ENCODE results near the gene CACNG7.
"Not testable (repeated sequence)": the region's sequence is repeated elsewhere in the genome, so short reads cannot be mapped to it uniquely, and the experiment has no call there.

Gene CACNG7

GRCh38 chr19:53867225-53868090 is 41.6 kb upstream of the CACNG7 start, which contains the start of gene MYADM:
Gene MYADM (plus strand): TSS chr19:53867883. CDS start chr19:53873530, 5,647 bp downstream.
- DNase-seq = peak; percentile 100
- no peaks in the 10 kb centered on the region for H3K9me3 Mint-ChIP-seq
- peak within 1 kb of the TSS; percentile 100 for H3K27ac Mint-ChIP-seq
- H3K4me3 Mint-ChIP-seq = peak within 1 kb of the TSS; percentile 99
- H3K27me3 Mint-ChIP-seq (ENCODE audit: low read depth, poor library complexity) = peaks cover 2% of the 10 kb centered on the region
- TF ChIP-seq CTCF (IDR thresholded peaks at IDR 0.05) = no peak
- H3K4me1 Mint-ChIP-seq = peaks cover 38% of the 10 kb centered on the region
- H3K36me3 Mint-ChIP-seq (ENCODE audit: low read depth) = peaks cover 9% of the 10 kb centered on the region

- Mint-ChIP-seq H3K27me3 (ENCODE audit: low read depth, poor library complexity) (no peaks in the 10 kb centered on the region), H3K4me1 (peaks cover 43% of the 10 kb centered on the region), H3K9me3 (no peaks in the 10 kb centered on the region), H3K4me3 (peak overlapping the region; percentile 99), H3K36me3 (ENCODE audit: low read depth) (peaks cover 15% of the 10 kb centered on the region), H3K27ac (peak overlapping the region; percentile 99)
- DNase-seq = peak; percentile 55
- no peak for TF ChIP-seq CTCF (IDR thresholded peaks at IDR 0.05)
Measured at GRCh38 chr19:53868091-53868891, 40.8 kb upstream of the CACNG7 start.

DNA sequence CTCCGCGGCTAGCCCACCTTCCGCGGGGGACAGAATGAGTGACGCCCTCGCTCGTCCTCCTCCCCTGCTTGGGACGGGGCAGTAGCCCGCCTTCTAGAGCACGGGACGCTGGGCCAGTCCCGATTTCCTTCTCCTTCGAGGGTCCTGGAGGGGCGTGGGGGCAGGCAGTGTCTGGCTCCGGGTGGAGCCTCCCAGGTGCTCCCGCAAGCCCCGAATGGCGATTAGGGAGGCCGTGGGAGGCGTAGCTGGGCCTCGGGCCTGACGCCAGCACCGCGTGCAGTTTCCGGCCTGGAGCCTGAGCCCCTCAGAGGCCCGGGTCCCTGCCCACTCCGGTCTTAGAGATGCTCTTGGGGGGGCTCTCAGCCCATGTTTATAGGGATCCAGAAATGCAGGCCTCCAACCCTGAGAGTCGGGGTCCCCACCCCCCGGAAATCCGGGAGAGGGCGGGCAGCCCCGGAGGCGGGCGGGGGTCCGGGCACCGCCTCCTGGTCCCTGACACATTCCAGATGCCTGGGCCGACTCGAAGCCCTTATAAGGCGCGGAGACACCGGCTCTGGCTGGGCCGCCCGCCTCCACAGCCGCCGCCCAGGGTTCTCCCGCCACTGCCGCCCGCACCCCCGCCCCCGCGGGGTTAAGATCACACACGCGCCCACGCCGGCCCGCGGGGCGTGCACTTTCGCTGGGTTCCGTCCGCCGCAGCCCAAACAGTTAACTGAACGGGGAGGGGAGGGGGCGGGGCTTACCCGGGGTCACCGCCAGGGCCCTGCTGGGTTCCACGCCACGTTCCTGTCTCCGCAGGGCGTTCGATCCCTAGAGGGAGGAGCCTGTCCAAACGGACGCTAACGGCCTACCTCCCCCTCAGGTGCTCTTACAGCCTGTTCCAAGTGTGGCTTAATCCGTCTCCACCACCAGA is 39.9 kb upstream of the CACNG7 start:
- Mint-ChIP-seq H3K36me3 (ENCODE audit: low read depth) (peaks cover 23% of the 10 kb centered on the region), H3K27ac (peak overlapping the region; percentile 97), H3K27me3 (ENCODE audit: low read depth, poor library complexity) (no peaks in the 10 kb centered on the region), H3K9me3 (no peaks in the 10 kb centered on the region), H3K4me1 (peaks cover 48% of the 10 kb centered on the region), H3K4me3 (peak overlapping the region; percentile 99)
- DNase-seq = peak; percentile 89
- no peak for TF ChIP-seq CTCF (IDR thresholded peaks at IDR 0.05)

- H3K4me1 Mint-ChIP-seq = peaks cover 48% of the 10 kb centered on the region
- H3K27me3 Mint-ChIP-seq (ENCODE audit: low read depth, poor library complexity); H3K9me3 Mint-ChIP-seq; DNase-seq: not testable (repeated sequence)
- H3K36me3 Mint-ChIP-seq (ENCODE audit: low read depth) = peaks cover 31% of the 10 kb centered on the region
- H3K27ac Mint-ChIP-seq = peak overlapping the region; percentile 97
- peak overlapping the region; percentile 99 for H3K4me3 Mint-ChIP-seq
Measured at GRCh38 chr19:53869805-53870484, 39.1 kb upstream of the CACNG7 start.

DNA sequence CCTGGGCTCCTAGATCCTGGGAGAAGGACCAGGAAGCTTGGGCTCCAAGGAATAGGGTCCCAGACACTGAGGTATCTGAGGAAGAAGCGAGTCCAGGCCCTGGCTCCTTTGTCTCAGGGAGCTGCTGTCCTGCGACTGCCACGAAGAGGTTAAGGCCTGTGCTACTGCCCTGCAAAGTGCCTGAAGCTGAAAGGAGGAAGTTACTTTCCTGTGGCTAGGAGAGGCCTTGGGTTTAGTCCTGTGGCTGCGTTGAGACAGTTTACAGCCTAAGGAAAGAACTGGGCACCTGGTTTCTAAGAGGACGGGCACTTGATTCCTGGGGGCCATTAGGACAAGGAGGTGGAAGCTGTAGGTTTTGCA is 38.6 kb upstream of the CACNG7 start:
- H3K4me1 Mint-ChIP-seq = peaks cover 44% of the 10 kb centered on the region
- peak overlapping the region; percentile 79 for H3K4me3 Mint-ChIP-seq
- peaks cover 4% of the 10 kb centered on the region for H3K27me3 Mint-ChIP-seq (ENCODE audit: low read depth, poor library complexity)
- DNase-seq = peak; percentile 15
- H3K9me3 Mint-ChIP-seq = no peaks in the 10 kb centered on the region
- H3K27ac Mint-ChIP-seq = peak overlapping the region; percentile 96
- peaks cover 36% of the 10 kb centered on the region for H3K36me3 Mint-ChIP-seq (ENCODE audit: low read depth)
- no peak for TF ChIP-seq CTCF (IDR thresholded peaks at IDR 0.05)
